T-helper 17 cell (primary cell): ENCODE measurements around the gene PLEKHH2. TPM values are rescaled to one million over a fixed set of nuclear protein-coding genes. Genes with fewer than 3 reads are reported as not detected.

ENCODE experiments used
- ATAC-seq: fragments of 150-1000 bp; cut with Tn5 transposase; 2 replicates; pipeline ENCODE4 v1.10.0; 2021; ENCODE audit warnings: mild to moderate bottlenecking, moderate library complexity
- DNase-seq, 3 donors: peaks; one replicate each; pipeline versions ENCODE4 v3.0.0 to v3.0.0-alpha.2; 2020 to 2021
- H3K9me3 ChIP-seq: one replicate; pipeline ENCODE4 v1.7.0; 2013; ENCODE audit warnings: low read length, mild to moderate bottlenecking; ENCODE audit not compliant: control insufficient read depth, poor library complexity, severe bottlenecking
- H3K27ac Mint-ChIP-seq: one replicate; pipeline ENCODE4 v1.8.0; 2022; ENCODE audit warnings: mild to moderate bottlenecking, moderate library complexity, mixed read lengths
- H3K27me3 Mint-ChIP-seq: one replicate; pipeline ENCODE4 v1.8.0; 2022; ENCODE audit warnings: mixed read lengths
- H3K36me3 Mint-ChIP-seq: one replicate; pipeline ENCODE4 v1.8.0; 2022; ENCODE audit warnings: low read depth, mixed read lengths
- H3K4me1 Mint-ChIP-seq: one replicate; pipeline ENCODE4 v1.8.0; 2022; ENCODE audit warnings: mild to moderate bottlenecking, mixed read lengths
- H3K4me3 Mint-ChIP-seq: one replicate; pipeline ENCODE4 v1.8.0; 2022; ENCODE audit warnings: mild to moderate bottlenecking, moderate library complexity, mixed read lengths
- total RNA-seq, 4 donors: library from RNA in 2 of 4; stranded (reverse) in 2 of 4; gene quantifications; one replicate each; pipeline ENCODE4 v1.2.3 and lab custom pipeline; 2022 to 2026

The PLEKHH2 gene
- total RNA-seq, 2 donors from 2014 or later: 0.75 TPM; not detected in 1

- H3K27me3 Mint-ChIP-seq: peaks cover 15% of the 10 kb centered on the region
- ATAC-seq (no peak), DNase-seq (no peak)
- H3K4me1 Mint-ChIP-seq: no peaks in the 10 kb centered on the region
- no peaks in the 10 kb centered on the region for H3K36me3 Mint-ChIP-seq
- no peak overlapping the region for H3K4me3 Mint-ChIP-seq
- no peak overlapping the region for H3K27ac Mint-ChIP-seq
- no peaks in the 10 kb centered on the region for H3K9me3 ChIP-seq
These were observed 128.9 kb downstream of the PLEKHH2 start for GRCh38 chr2:43766006-43766405.

GRCh38 chr2:43773876-43774613 lies 137.0 kb downstream of the PLEKHH2 start, which contains the start of gene DYNC2LI1:
TSS of gene DYNC2LI1 (plus strand) at chr2:43774039. CDS start at chr2:43774139, 100 bp downstream.
- Mint-ChIP-seq H3K27ac (peak within 1 kb of the TSS; percentile 97), H3K36me3 (peaks cover 5% of the 10 kb centered on the region), H3K4me3 (peak within 1 kb of the TSS; percentile 98), H3K27me3 (peaks cover 17% of the 10 kb centered on the region), H3K4me1 (peaks cover 11% of the 10 kb centered on the region)
- DNase-seq: peak; percentile 40 to 55 (median 43)
- no peaks in the 10 kb centered on the region for H3K9me3 ChIP-seq
- peak; percentile 100 for ATAC-seq

GRCh38 chr2:43774617-43775016 lies 137.6 kb downstream of the PLEKHH2 start:
- DNase-seq (no peak), ATAC-seq (no peak)
- no peaks in the 10 kb centered on the region for H3K9me3 ChIP-seq
- H3K36me3 Mint-ChIP-seq: peaks cover 7% of the 10 kb centered on the region
- peaks cover 14% of the 10 kb centered on the region for H3K27me3 Mint-ChIP-seq
- H3K4me1 Mint-ChIP-seq: peaks cover 11% of the 10 kb centered on the region
- H3K4me3 Mint-ChIP-seq: peak overlapping the region; percentile 98
- peak overlapping the region; percentile 97 for H3K27ac Mint-ChIP-seq

- Mint-ChIP-seq H3K27ac (no peak overlapping the region), H3K27me3 (peaks cover 8% of the 10 kb centered on the region)
These were observed 139.3 kb downstream of the PLEKHH2 start for GRCh38 chr2:43776324-43776723.

GRCh38 chr2:43777306-43777926 lies 140.4 kb downstream of the PLEKHH2 start:
- DNase-seq (no peak), ATAC-seq (no peak)
- H3K9me3 ChIP-seq: no peaks in the 10 kb centered on the region
- Mint-ChIP-seq H3K4me3 (no peak overlapping the region), H3K4me1 (peaks cover 11% of the 10 kb centered on the region), H3K27ac (no peak overlapping the region), H3K36me3 (peaks cover 12% of the 10 kb centered on the region), H3K27me3 (no peaks in the 10 kb centered on the region)

More at GRCh38 chr2:43776324-43776723, 139.3 kb downstream of the PLEKHH2 start:
- no peak for ATAC-seq
- Mint-ChIP-seq H3K4me1 (peaks cover 11% of the 10 kb centered on the region), H3K36me3 (peaks cover 14% of the 10 kb centered on the region), H3K4me3 (no peak overlapping the region)
- no peaks in the 10 kb centered on the region for H3K9me3 ChIP-seq
- no peak for DNase-seq

- H3K36me3 Mint-ChIP-seq: peaks cover 12% of the 10 kb centered on the region
- no peak for ATAC-seq
- H3K4me1 Mint-ChIP-seq: peaks cover 11% of the 10 kb centered on the region
- DNase-seq: no peak
- H3K9me3 ChIP-seq: no peaks in the 10 kb centered on the region
- no peak overlapping the region for H3K27ac Mint-ChIP-seq
- H3K4me3 Mint-ChIP-seq: no peak overlapping the region
- H3K27me3 Mint-ChIP-seq: no peaks in the 10 kb centered on the region
These were observed 141.2 kb downstream of the PLEKHH2 start for GRCh38 chr2:43778233-43778632.

GRCh38 chr2:43787895-43788294 lies 150.8 kb downstream of the PLEKHH2 start:
- Mint-ChIP-seq H3K4me3 (no peak overlapping the region), H3K27ac (no peak overlapping the region), H3K36me3 (no peaks in the 10 kb centered on the region), H3K27me3 (no peaks in the 10 kb centered on the region), H3K4me1 (no peaks in the 10 kb centered on the region)
- ATAC-seq (no peak), DNase-seq (no peak)
- no peaks in the 10 kb centered on the region for H3K9me3 ChIP-seq

GRCh38 chr2:43788646-43789045 lies 151.6 kb downstream of the PLEKHH2 start:
- Mint-ChIP-seq H3K27ac (no peak overlapping the region), H3K27me3 (no peaks in the 10 kb centered on the region)

GRCh38 chr2:43790147-43790546 lies 153.1 kb downstream of the PLEKHH2 start:
- Mint-ChIP-seq H3K27ac (no peak overlapping the region), H3K27me3 (no peaks in the 10 kb centered on the region), H3K4me3 (no peak overlapping the region), H3K36me3 (no peaks in the 10 kb centered on the region), H3K4me1 (no peaks in the 10 kb centered on the region)
- no peaks in the 10 kb centered on the region for H3K9me3 ChIP-seq
- no peak for DNase-seq
- ATAC-seq: no peak

More at GRCh38 chr2:43788646-43789045, 151.6 kb downstream of the PLEKHH2 start:
- no peak overlapping the region for H3K4me3 Mint-ChIP-seq
- DNase-seq: no peak
- H3K36me3 Mint-ChIP-seq: no peaks in the 10 kb centered on the region
- H3K9me3 ChIP-seq: no peaks in the 10 kb centered on the region
- no peak for ATAC-seq
- no peaks in the 10 kb centered on the region for H3K4me1 Mint-ChIP-seq

GRCh38 chr2:43791035-43791765 lies 154.1 kb downstream of the PLEKHH2 start:
- Mint-ChIP-seq H3K27ac (no peak overlapping the region), H3K4me1 (no peaks in the 10 kb centered on the region), H3K4me3 (no peak overlapping the region), H3K27me3 (no peaks in the 10 kb centered on the region), H3K36me3 (no peaks in the 10 kb centered on the region)
- no peaks in the 10 kb centered on the region for H3K9me3 ChIP-seq
- no peak for DNase-seq
- no peak for ATAC-seq

GRCh38 chr2:43792653-43793052 lies 155.6 kb downstream of the PLEKHH2 start:
- DNase-seq (no peak), ATAC-seq (no peak)
- Mint-ChIP-seq H3K4me3 (no peak overlapping the region), H3K27ac (no peak overlapping the region), H3K4me1 (no peaks in the 10 kb centered on the region), H3K27me3 (no peaks in the 10 kb centered on the region), H3K36me3 (no peaks in the 10 kb centered on the region)
- no peaks in the 10 kb centered on the region for H3K9me3 ChIP-seq

- ATAC-seq: no peak
- H3K9me3 ChIP-seq: no peaks in the 10 kb centered on the region
- Mint-ChIP-seq H3K4me1 (peaks cover 2% of the 10 kb centered on the region), H3K36me3 (no peaks in the 10 kb centered on the region), H3K27me3 (no peaks in the 10 kb centered on the region), H3K4me3 (no peak overlapping the region), H3K27ac (no peak overlapping the region)
- no peak for DNase-seq
These were observed 157.9 kb downstream of the PLEKHH2 start for GRCh38 chr2:43794956-43795355.

GRCh38 chr2:43796206-43796605 lies 159.1 kb downstream of the PLEKHH2 start:
- peaks cover 2% of the 10 kb centered on the region for H3K4me1 Mint-ChIP-seq
- ATAC-seq (no peak), DNase-seq (no peak)
- peaks cover 1% of the 10 kb centered on the region for H3K36me3 Mint-ChIP-seq
- no peak overlapping the region for H3K27ac Mint-ChIP-seq
- no peaks in the 10 kb centered on the region for H3K9me3 ChIP-seq
- H3K4me3 Mint-ChIP-seq: no peak overlapping the region
- no peaks in the 10 kb centered on the region for H3K27me3 Mint-ChIP-seq
